Measurements from ENCODE around the gene S100A3. TPM values are rescaled to one million over a fixed set of nuclear protein-coding genes. Genes with fewer than 3 reads are reported as not detected.
"Not testable (repeated sequence)": the region's sequence is repeated elsewhere in the genome, so short reads cannot be mapped to it uniquely, and the experiment has no call there.

The S100A3 gene
- total RNA-seq, 2 donors from 2014 or later: not detected

DNA sequence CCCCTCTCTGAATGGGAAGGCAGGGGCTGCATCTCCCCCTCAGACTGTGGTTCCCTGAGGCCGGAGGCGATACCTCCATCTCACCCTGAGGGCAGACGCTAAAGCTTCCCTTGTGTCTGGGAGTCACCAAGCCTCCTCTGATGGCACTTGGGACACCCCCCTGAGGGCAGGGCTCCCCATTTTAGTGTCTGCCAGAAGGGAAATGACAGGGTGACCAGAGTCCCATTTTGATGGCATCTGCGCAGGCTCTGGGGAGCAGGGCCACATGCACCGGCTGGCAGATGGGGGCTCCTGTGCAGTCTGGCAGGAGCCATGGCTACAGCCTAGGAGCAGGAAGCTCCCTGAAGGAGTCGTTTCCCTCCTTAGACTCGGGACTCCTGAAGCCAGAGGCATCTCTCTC is 14.9 kb upstream of the S100A3 start:
- no peak for ATAC-seq (replicated peaks)
- H3K36me3 Mint-ChIP-seq (ENCODE audit: low read depth): peaks cover 18% of the 10 kb centered on the region
- H3K9me3 Mint-ChIP-seq: no peaks in the 10 kb centered on the region
- peaks cover 30% of the 10 kb centered on the region for H3K4me1 Mint-ChIP-seq
- H3K27ac Mint-ChIP-seq: peak overlapping the region; percentile 38
- H3K4me3 Mint-ChIP-seq: no peak overlapping the region
- H3K27me3 Mint-ChIP-seq: no peaks in the 10 kb centered on the region

DNA sequence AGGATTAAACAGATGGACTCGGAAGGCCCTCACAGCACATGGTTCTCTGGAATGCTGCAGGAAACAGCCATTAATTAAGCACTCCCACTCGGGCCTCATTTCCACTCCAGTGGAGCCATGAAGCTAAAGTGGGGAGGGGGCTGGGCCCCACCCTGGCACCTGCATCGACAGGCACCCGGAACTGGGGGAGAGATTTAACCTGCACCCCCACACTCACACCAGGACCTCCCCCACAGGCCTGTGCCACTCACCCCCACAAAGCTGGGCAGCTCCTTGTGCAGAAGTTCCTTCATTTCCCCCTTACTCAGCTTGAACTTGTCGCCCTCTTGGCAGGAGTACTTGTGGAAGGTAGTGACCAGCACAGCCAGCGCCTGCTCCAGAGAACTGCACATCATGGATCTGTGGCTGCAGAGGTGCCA is 14.4 kb upstream of the S100A3 start:
- Mint-ChIP-seq H3K36me3 (ENCODE audit: low read depth) (peaks cover 15% of the 10 kb centered on the region), H3K4me1 (peaks cover 25% of the 10 kb centered on the region), H3K27me3 (no peaks in the 10 kb centered on the region), H3K4me3 (no peak overlapping the region), H3K27ac (peak overlapping the region; percentile 38), H3K9me3 (no peaks in the 10 kb centered on the region)
- no peak for ATAC-seq (replicated peaks)

DNA sequence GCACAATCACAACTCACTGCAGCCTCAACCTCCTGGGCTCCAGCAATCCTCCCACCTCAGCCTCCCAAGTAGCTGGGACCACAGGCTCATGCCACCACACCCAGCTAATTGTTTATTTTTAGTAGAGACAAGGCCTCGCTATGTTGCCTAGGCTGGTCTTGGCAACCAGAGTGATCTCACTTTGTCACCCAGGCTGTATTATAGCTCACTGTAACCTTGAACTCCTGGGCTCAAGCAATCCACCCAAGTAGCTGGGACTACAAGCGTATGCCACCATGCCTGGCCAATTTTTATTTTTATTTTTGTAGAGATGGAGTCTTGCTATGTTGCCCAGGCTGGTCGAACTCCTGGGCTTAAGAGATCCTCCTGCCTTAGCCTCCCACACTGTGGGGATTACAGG is 13.0 kb upstream of the S100A3 start:
- Mint-ChIP-seq H3K4me1 (peaks cover 13% of the 10 kb centered on the region), H3K27ac (peak overlapping the region; percentile 59)
- not testable (repeated sequence) for H3K9me3 Mint-ChIP-seq; ATAC-seq (replicated peaks); H3K36me3 Mint-ChIP-seq (ENCODE audit: low read depth); H3K27me3 Mint-ChIP-seq; H3K4me3 Mint-ChIP-seq

DNA sequence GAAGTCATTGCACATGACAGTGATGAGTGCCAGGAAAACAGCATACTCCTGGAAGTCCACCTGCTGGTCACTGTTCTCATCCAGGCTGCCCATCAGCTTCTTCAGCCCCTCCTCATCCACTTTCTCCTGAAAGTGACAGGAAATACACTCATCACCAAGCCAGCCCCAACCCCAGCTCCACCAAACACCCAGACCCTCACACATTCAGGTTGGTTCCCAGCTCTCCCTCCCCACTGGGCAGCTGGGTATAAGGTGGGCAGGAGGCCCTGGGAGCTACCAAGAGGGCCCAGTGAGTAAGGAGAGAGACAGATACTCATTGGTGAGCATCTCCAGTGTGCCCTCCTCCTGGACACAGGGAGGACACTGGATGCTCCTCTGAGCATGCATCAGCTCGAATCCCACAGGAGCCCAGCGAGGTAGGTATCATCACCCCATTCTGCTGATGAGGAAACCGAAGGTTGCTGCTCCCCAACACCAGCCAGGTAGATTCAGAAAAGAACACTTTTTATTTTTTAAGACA is 12.5 kb upstream of the S100A3 start:
- no peaks in the 10 kb centered on the region for H3K9me3 Mint-ChIP-seq
- H3K27me3 Mint-ChIP-seq: no peaks in the 10 kb centered on the region
- peak overlapping the region; percentile 59 for H3K27ac Mint-ChIP-seq
- peaks cover 6% of the 10 kb centered on the region for H3K36me3 Mint-ChIP-seq (ENCODE audit: low read depth)
- peaks cover 8% of the 10 kb centered on the region for H3K4me1 Mint-ChIP-seq
- no peak overlapping the region for H3K4me3 Mint-ChIP-seq
- no peak for ATAC-seq (replicated peaks)

DNA sequence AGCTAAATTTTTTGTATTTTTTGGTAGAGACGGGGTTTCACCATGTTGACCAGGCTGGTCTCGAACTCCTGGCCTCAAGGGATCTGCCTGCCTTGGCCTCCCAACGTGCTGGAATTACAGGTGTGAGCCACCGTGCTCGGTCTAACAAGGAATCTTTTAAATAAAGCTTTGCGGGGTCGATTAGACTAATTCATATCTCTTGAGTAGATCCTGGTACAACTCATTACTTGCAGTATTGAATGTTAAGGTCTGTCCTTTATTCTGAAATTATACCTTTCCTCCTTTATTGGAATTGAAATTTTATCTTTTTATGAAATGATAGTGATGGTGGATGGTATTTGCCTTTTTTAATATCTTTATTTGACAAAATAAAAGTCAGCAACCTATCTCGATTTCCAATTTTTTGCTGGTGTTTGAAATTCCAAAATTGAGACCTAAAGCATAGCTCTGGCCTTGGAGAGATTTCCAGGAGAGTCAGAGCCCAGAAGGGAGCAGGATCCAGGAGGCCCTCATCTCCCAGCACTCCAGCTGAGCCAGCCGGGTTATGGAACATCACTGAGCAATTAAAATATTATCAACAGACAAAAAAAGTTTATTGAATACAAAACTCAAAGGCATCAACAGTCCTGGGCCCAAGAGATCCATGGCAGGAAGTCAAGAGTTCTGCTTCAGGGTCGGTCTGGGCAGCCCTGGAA is 11.9 kb upstream of the S100A3 start:
- H3K4me3 Mint-ChIP-seq: no peak overlapping the region
- H3K36me3 Mint-ChIP-seq (ENCODE audit: low read depth): peaks cover 4% of the 10 kb centered on the region
- no peak for ATAC-seq (replicated peaks)
- no peaks in the 10 kb centered on the region for H3K27me3 Mint-ChIP-seq
- peaks cover 5% of the 10 kb centered on the region for H3K4me1 Mint-ChIP-seq
- H3K9me3 Mint-ChIP-seq: no peaks in the 10 kb centered on the region
- H3K27ac Mint-ChIP-seq: no peak overlapping the region

DNA sequence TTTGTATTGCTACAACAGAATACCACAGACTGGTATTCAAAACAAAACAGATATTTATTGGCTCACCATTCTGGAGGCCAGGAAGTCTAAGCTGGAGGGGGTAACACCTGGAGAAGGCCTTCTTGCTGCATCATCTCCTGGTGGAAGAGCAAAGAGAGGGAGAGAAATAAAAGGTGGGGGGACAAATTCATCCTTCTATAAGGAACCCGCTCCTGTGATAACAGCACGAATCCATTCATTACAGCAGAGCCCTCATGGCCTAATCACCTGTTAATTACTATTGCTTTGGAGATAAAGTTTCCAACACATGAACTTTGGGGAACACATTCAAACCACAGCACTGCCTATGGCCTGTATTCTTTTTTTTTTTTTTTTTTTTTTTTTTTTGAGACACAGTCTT is 11.2 kb upstream of the S100A3 start:
- Mint-ChIP-seq H3K4me3 (no peak overlapping the region), H3K27ac (no peak overlapping the region), H3K27me3 (no peaks in the 10 kb centered on the region), H3K9me3 (no peaks in the 10 kb centered on the region), H3K4me1 (no peaks in the 10 kb centered on the region), H3K36me3 (ENCODE audit: low read depth) (no peaks in the 10 kb centered on the region)
- no peak for ATAC-seq (replicated peaks)

DNA sequence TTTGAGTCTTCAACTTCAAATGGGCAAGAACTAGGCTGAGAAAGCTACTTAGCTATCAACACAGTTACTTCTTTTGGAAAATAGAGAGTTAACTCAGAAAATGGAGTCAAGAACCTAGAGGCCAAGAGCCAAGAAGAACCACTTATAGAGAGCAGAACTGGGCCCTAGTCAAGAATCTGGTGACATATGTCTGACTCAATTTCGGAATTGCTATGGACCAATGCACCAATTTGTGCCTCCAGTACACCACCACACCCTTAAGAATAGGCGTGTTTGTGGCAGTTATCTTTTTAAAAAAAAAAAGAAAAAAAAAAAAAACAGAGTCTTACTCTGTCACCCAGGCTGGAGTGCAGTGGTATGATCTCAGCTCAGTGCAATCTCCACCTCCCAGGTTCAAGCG is 8.8 kb upstream of the S100A3 start:
- H3K27me3 Mint-ChIP-seq: no peaks in the 10 kb centered on the region
- H3K27ac Mint-ChIP-seq: no peak overlapping the region
- H3K4me1 Mint-ChIP-seq: peaks cover 5% of the 10 kb centered on the region
- no peak overlapping the region for H3K4me3 Mint-ChIP-seq
- no peaks in the 10 kb centered on the region for H3K9me3 Mint-ChIP-seq
- no peaks in the 10 kb centered on the region for H3K36me3 Mint-ChIP-seq (ENCODE audit: low read depth)
- no peak for ATAC-seq (replicated peaks)

DNA sequence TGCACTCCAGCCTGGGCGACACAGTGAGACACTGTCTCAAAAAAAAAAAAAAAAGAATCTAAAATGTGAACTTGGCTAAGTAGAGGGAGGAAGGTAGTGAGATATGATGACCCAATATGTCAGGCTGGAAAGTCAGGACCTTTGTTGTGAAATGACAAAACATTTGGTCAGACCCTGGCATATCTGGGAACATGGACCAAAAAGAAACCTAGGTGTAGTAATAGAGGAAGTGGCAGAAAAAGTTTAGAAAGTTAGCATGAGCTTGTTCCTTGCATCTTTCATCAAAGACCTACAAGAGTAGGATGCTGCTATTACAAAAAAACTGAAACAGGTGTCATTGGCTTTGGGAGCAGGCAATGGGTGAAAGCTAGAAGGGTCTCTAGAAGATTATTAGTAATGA is 7.3 kb upstream of the S100A3 start:
- no peak for ATAC-seq (replicated peaks)
- H3K36me3 Mint-ChIP-seq (ENCODE audit: low read depth): no peaks in the 10 kb centered on the region
- no peaks in the 10 kb centered on the region for H3K9me3 Mint-ChIP-seq
- H3K27me3 Mint-ChIP-seq: no peaks in the 10 kb centered on the region
- H3K27ac Mint-ChIP-seq: peak overlapping the region; percentile 18
- H3K4me3 Mint-ChIP-seq: no peak overlapping the region
- peaks cover 5% of the 10 kb centered on the region for H3K4me1 Mint-ChIP-seq

DNA sequence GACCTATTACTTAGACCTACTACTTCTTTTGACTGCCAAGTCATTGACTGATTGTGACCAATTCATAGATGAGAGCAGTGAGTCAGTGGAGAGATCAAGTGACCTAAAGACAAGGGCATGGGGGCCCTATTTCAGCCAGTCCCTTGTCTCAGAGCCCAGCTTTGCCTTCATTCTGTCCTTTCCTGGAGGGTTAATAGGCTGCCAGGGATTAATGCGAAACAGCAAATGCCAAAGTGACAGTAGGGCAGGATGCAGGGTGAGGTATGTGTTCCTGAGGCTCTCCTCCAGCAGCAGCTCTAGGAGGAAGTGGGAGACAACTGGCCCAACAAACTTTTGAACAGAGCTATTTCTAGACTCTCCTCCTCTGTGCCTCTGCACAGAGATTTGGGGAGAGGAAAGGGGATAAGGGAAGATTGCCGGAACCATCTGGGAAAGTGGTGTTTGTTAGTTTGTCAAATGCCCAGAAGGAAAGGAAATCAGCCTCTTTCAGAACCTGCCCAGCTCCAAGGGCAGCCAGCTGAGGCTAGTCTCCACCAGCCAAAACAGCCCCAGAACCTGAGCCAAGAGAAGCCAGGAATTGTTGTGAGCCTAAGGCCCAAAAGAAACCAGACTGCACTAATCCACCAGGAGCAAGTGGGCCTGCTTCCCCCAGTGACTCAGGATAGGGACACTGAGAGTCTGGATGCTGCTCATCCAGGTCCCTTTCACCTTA is 4.9 kb upstream of the S100A3 start:
- peaks cover 9% of the 10 kb centered on the region for H3K4me1 Mint-ChIP-seq
- no peaks in the 10 kb centered on the region for H3K9me3 Mint-ChIP-seq
- no peaks in the 10 kb centered on the region for H3K36me3 Mint-ChIP-seq (ENCODE audit: low read depth)
- peak overlapping the region; percentile 59 for H3K27ac Mint-ChIP-seq
- H3K4me3 Mint-ChIP-seq: no peak overlapping the region
- H3K27me3 Mint-ChIP-seq: no peaks in the 10 kb centered on the region
- peak; percentile 49 for ATAC-seq (replicated peaks)

DNA sequence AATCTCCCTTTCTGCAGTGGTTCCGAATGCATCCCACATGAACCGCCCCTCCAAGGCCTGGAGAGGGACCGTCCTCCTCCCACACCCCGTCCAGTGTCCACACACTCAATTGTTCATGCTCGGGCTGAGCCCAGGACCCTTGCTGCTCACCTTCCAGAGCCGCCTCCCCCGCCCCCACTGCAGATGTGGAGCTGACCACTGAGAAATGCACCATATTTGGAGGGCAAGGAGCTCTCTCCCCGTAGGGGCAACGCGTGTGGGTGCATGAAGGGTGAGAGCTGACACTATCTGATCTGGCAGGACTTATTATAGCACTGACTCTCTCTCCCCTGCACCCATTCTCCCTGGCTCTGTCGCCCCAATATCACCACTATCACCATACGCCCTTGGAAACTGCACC is 4.0 kb upstream of the S100A3 start:
- ATAC-seq (replicated peaks): no peak
- Mint-ChIP-seq H3K9me3 (no peaks in the 10 kb centered on the region), H3K4me1 (peaks cover 9% of the 10 kb centered on the region)

DNA sequence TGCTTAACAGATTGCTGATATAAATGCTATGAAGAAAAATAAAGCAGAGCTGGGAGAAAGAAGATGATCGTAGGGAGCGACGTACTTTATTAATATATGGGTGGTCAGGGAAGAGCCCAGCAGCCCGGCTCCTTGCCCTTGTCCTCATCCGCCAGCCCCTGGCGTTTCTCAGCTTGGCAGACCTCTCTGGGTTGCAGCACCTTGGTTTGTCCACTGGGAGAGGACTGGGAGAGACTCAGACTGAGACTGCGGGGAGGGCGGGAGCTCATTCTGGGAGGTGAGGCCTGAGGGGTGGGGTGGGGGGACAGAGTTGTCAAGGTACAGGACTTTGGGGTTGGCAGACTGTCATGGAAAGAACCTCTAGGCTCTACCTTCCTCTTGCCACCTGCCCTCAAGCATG is 3.3 kb upstream of the S100A3 start:
- H3K36me3 Mint-ChIP-seq (ENCODE audit: low read depth): no peaks in the 10 kb centered on the region

More for the DNA sequence above, 4.0 kb upstream of the S100A3 start:
- Mint-ChIP-seq H3K27me3 (no peaks in the 10 kb centered on the region), H3K36me3 (ENCODE audit: low read depth) (no peaks in the 10 kb centered on the region), H3K27ac (peak overlapping the region; percentile 59), H3K4me3 (no peak overlapping the region)

DNA sequence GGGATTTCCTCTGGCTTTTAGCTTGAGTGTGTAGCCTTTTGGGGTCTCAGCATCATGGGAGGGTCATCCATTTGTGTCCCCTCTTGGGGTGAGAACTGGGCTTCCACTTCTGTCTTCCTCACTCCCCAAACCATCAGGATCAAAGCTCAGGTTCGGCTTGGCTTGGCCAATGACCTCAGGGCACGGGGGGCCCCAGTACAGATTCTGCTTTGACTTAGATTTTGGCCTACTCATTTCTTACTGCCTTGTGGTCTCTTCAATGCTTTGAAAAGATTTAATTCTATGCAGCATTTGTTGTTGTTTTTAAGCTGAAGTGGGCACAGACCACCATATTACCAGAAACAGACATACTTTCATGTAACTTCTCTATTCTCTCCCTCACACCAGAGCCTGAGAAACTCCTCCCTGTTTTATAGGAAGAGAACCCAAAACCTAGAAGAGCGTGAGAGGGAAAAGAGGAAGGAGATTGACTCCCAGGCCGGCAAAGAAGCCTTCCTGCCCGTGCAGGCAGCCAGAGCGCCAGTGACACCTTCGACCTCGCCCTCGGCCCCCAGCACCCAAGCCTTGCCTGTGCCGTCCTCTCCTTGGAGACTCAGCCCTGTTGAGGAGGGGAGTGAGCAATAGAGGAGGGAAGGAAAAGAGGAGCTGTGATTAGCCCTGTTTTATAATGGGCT is 1.9 kb upstream of the S100A3 start:
- Mint-ChIP-seq H3K4me3 (no peak overlapping the region), H3K27ac (no peak overlapping the region), H3K27me3 (no peaks in the 10 kb centered on the region), H3K9me3 (no peaks in the 10 kb centered on the region), H3K36me3 (ENCODE audit: low read depth) (peaks cover under 1% of the 10 kb centered on the region), H3K4me1 (peaks cover 11% of the 10 kb centered on the region)
- no peak for ATAC-seq (replicated peaks)

More for the DNA sequence above, 3.3 kb upstream of the S100A3 start:
- Mint-ChIP-seq H3K27ac (no peak overlapping the region), H3K4me3 (no peak overlapping the region), H3K27me3 (no peaks in the 10 kb centered on the region), H3K9me3 (no peaks in the 10 kb centered on the region), H3K4me1 (peaks cover 9% of the 10 kb centered on the region)
- ATAC-seq (replicated peaks): no peak

DNA sequence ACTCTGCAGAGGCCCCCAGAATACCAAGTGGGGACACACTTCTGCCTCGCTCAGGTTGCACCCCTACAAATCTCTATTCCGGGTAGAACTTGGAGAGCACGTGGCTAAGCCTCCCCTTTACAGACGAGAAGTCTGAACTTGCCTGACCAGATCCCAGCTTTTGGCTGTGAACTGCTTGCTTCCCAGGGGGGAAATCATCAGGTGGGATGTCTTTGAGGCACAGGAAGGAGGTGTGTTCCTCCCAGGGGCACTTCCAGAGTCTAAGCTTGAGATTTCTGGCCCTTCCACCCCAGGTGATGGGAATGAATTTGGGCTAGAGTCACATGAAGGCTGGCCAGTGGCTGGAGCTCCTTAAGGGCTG is 1.3 kb upstream of the S100A3 start:
- H3K36me3 Mint-ChIP-seq (ENCODE audit: low read depth): peaks cover 7% of the 10 kb centered on the region
- H3K4me3 Mint-ChIP-seq: no peak overlapping the region
- ATAC-seq (replicated peaks): no peak
- H3K9me3 Mint-ChIP-seq: no peaks in the 10 kb centered on the region
- peaks cover 17% of the 10 kb centered on the region for H3K4me1 Mint-ChIP-seq
- peak overlapping the region; percentile 10 for H3K27ac Mint-ChIP-seq
- H3K27me3 Mint-ChIP-seq: no peaks in the 10 kb centered on the region

DNA sequence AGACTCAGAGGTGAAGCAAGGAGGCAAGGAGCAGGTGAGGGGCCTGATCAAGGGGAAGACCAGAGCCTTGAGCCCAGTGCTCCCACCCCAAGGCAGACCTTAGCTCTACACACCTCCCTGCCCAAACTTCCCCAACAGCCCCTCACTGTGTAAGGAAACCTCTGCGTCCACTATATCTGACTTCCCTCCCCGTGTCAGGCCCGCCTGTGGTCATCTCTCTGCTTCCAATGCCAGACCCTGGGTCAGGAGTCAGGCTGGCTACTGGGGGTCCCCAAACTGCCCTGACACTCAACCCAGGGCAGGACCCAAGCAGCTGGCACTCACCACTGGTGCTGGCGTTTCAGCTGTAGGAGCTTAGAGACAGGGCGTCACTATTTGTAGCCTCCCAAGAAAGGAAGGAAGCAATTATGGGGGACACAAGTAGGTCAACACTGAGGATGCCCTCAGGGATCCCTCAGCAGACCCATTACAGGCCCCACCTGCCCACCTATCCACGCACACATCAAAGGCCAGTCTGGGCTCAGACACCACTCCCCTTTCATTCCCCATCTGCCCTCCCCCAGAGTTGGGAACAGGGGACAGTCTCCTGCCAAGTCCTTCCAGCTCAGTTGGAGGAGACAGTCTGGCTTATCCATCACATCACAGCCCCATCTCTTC is 811 bp upstream of the S100A3 start:
- H3K27ac Mint-ChIP-seq: peak overlapping the region; percentile 10

More for the DNA sequence above, 811 bp upstream of the S100A3 start:
- Mint-ChIP-seq H3K36me3 (ENCODE audit: low read depth) (peaks cover 12% of the 10 kb centered on the region), H3K27me3 (no peaks in the 10 kb centered on the region), H3K4me3 (no peak overlapping the region), H3K9me3 (no peaks in the 10 kb centered on the region), H3K4me1 (peaks cover 18% of the 10 kb centered on the region)
- no peak for ATAC-seq (replicated peaks)

Data from activated T-helper 17 cell treated with anti-CD3 and anti-CD28 coated beads, Interleukin-2, amount 50 U/mL, for 72 hours (primary cell).